Lung (tissue), 12 donors: ENCODE results near the gene SKAP2. TPM values are rescaled to one million over a fixed set of nuclear protein-coding genes. Genes with fewer than 3 reads are reported as not detected.

Source experiments
- ATAC-seq: fragments of 200-7000 bp; cut with Tn5 transposase; one replicate; pipeline ENCODE4 v1.9.1; 2020; ENCODE audit warnings: moderate number of reproducible peaks; ENCODE audit not compliant: insufficient read depth, low FRiP score
- DNase-seq, 3 donors: peaks; one replicate each; pipeline ENCODE4 v3.0.0-alpha.2; 2013 to 2017
- H3K27ac ChIP-seq, 2 donors: one replicate each; pipeline ENCODE4 v1.5.1; 2013; ENCODE audit warnings: mild to moderate bottlenecking in 2 of 2, moderate library complexity in 2 of 2, control low read depth in 1 of 2, inconsistent platforms in 1 of 2, low read depth in 1 of 2, low read length in 1 of 2
- H3K27me3 ChIP-seq, 3 donors: one replicate each; pipeline ENCODE4 v1.5.1; 2013; ENCODE audit warnings: low read length in 2 of 3; ENCODE audit not compliant: control insufficient read depth in 3 of 3, insufficient read depth in 3 of 3
- H3K36me3 ChIP-seq, 4 donors: one replicate each; pipeline ENCODE4 v1.5.1; 2013; ENCODE audit warnings: low read length in 4 of 4, mild to moderate bottlenecking in 1 of 4, moderate library complexity in 1 of 4; ENCODE audit not compliant: control insufficient read depth in 4 of 4, insufficient read depth in 4 of 4
- H3K4me1 ChIP-seq, 5 donors: one replicate each; pipeline ENCODE4 v1.5.1; 2013; ENCODE audit warnings: low read length in 5 of 5, mild to moderate bottlenecking in 2 of 5, moderate library complexity in 1 of 5; ENCODE audit not compliant: control insufficient read depth in 5 of 5, insufficient read depth in 5 of 5
- H3K4me3 ChIP-seq: one replicate; pipeline ENCODE4 v1.5.1; 2013; ENCODE audit warnings: mild to moderate bottlenecking, control low read depth, moderate library complexity
- H3K9ac ChIP-seq, 2 donors: one replicate each; pipeline ENCODE4 v1.5.1; 2013; ENCODE audit warnings: low read length in 2 of 2, control low read depth in 1 of 2; ENCODE audit not compliant: insufficient read depth in 1 of 2
- H3K9me3 ChIP-seq, 4 donors: one replicate each; pipeline ENCODE4 v1.5.1; 2013; ENCODE audit warnings: low read length in 3 of 4, mild to moderate bottlenecking in 1 of 4, moderate library complexity in 1 of 4; ENCODE audit not compliant: control insufficient read depth in 4 of 4, insufficient read depth in 3 of 4
- WGBS, 2 donors: extraction: QIAGEN DNeasy Blood & Tissue Kit; methylation state at CpG; one replicate each; pipeline ENCODE4 v1.1.7; 2013; 5-methylcytosine and 5-hydroxymethylcytosine counted together
- polyA plus RNA-seq, 2 donors: library from polyadenylated mRNA; stranded (reverse); fragments of 200-250 nt; gene quantifications; one replicate each; pipeline ENCODE4 v1.2.1, GENCODE V29; 2013
- total RNA-seq, 2 donors: library from RNA; depleted of rRNA in 1 of 2; stranded (reverse); fragments of >200 nt in 1 of 2; gene quantifications; one replicate each; pipeline ENCODE4 v1.2.1, GENCODE V29; 2014 to 2021
- TF ChIP-seq, protein P1 (sequence below): IDR thresholded peaks from 2 replicates; pipeline ENCODE4 v1.5.1; 2012; ENCODE audit warnings: mild to moderate bottlenecking; ENCODE audit errors: control extremely low read depth, extremely low read depth
- donor health status: control.
- donor health status: control.
- donor health status: Bipolar disorder and iron deficiency.
- donor health status: healthy.
- donor health status: DM: yes; HTN: yes; CAD: no.

SKAP2 gene
- total and polyA plus RNA-seq, 4 donors: 9.2 to 40.1 (median 35.8) TPM

DNA sequence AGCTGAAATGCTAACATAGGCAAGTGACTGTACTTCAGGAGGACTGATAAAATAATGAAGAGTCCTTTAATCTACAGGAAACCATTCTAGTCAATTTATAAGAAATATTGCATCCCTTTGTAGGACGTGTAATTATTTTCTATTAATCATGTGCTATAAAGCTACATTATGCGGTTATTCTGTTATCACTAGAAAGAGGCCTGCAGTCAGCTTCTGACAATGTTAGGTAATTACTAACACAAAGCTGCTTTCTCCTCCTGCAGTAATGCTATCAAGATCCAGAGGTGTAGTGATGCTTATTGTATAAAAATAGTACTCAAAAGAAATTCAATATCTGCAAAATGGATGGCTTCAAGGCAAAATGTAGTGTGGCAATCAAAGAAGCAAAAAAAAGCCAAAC, 191.1 kb downstream of the SKAP2 start:
- ATAC-seq: no peak
- TF ChIP-seq, protein P1, sequence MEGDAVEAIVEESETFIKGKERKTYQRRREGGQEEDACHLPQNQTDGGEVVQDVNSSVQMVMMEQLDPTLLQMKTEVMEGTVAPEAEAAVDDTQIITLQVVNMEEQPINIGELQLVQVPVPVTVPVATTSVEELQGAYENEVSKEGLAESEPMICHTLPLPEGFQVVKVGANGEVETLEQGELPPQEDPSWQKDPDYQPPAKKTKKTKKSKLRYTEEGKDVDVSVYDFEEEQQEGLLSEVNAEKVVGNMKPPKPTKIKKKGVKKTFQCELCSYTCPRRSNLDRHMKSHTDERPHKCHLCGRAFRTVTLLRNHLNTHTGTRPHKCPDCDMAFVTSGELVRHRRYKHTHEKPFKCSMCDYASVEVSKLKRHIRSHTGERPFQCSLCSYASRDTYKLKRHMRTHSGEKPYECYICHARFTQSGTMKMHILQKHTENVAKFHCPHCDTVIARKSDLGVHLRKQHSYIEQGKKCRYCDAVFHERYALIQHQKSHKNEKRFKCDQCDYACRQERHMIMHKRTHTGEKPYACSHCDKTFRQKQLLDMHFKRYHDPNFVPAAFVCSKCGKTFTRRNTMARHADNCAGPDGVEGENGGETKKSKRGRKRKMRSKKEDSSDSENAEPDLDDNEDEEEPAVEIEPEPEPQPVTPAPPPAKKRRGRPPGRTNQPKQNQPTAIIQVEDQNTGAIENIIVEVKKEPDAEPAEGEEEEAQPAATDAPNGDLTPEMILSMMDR: no peak
- Histone ChIP-seq H3K27me3 (peaks cover 0 to 8% (median 0%) of the 10 kb centered on the region in 3 donors), H3K27ac (no peak overlapping the region), H3K4me1 (peaks cover 0 to 6% (median 0%) of the 10 kb centered on the region in 5 donors), H3K36me3 (peaks cover 0 to 2% (median 0%) of the 10 kb centered on the region in 4 donors), H3K9ac (no peak overlapping the region), H3K4me3 (no peak overlapping the region), H3K9me3 (no peaks in the 10 kb centered on the region)
- no peak for DNase-seq
- 57 to 59% methylated on average over 2 of the region's 2 CpGs for WGBS, 2 donors

DNA sequence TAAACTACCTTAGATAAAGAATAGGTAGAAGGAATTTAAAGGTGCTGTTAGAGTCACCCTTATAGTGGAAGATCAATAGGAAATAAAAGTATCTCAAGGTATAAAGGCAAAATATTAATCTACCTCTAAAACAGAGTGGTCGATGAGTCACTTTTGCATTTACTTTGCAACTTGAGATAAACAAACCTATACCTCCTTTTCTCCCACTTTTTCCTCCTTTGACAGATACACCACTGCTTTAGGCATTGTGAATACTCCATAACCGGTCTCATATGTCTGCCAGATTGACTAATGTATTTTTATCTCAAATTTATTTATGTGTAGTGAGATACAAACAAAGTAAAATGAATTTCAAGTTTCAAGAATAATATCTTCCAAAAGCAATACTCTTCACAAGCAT, 193.5 kb downstream of the SKAP2 start:
- WGBS, 2 donors: 80 to 83% methylated on average over 2 of the region's 2 CpGs
- Histone ChIP-seq H3K36me3 (peaks cover 0 to 2% (median 0%) of the 10 kb centered on the region in 4 donors), H3K4me1 (peaks cover 0 to 6% (median 1%) of the 10 kb centered on the region in 5 donors), H3K27ac (no peak overlapping the region), H3K4me3 (no peak overlapping the region), H3K9me3 (no peaks in the 10 kb centered on the region), H3K27me3 (peaks cover 0 to 8% (median 0%) of the 10 kb centered on the region in 3 donors), H3K9ac (no peak overlapping the region)
- TF ChIP-seq, protein P1: no peak
- ATAC-seq (no peak), DNase-seq (no peak)

DNA sequence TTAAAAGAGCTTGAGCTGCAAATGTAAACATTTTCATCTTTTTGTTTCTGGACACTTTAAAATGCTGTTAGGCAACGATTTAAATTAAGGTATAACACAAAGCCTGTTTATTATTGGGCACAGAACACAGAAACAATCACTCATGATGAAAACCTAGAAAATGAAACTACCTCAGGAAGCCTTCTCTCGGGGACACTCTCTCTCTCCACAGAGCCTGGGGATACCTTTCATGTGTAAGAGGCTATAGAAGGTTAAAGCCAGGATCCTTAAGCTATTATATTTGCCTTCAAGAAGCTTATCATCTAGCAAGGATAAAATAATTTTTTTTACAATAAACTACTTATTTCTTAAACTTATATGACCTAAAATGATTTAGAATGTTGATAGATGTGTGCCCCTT, 194.1 kb downstream of the SKAP2 start:
- Histone ChIP-seq H3K36me3 (no peaks in the 10 kb centered on the region), H3K4me3 (no peak overlapping the region), H3K9ac (no peak overlapping the region), H3K27me3 (peaks cover 0 to 3% (median 0%) of the 10 kb centered on the region in 3 donors), H3K9me3 (no peaks in the 10 kb centered on the region), H3K4me1 (peaks cover 0 to 6% (median 1%) of the 10 kb centered on the region in 5 donors), H3K27ac (no peak overlapping the region)
- 20 to 39% methylated on average over 2 of the region's 2 CpGs for WGBS, 2 donors
- ATAC-seq (no peak), DNase-seq (no peak)
- TF ChIP-seq, protein P1: no peak

- ATAC-seq (no peak), DNase-seq (no peak)
- no peak overlapping the region for H3K27ac ChIP-seq
- WGBS, 2 donors: 84 to 89% methylated on average over 4 of the region's 4 CpGs
- H3K36me3 ChIP-seq: no peaks in the 10 kb centered on the region
- peaks cover 0 to 9% (median 0%) of the 10 kb centered on the region in 5 donors for H3K4me1 ChIP-seq
- TF ChIP-seq, protein P1: no peak
- no peaks in the 10 kb centered on the region for H3K9me3 ChIP-seq
- no peak overlapping the region for H3K9ac ChIP-seq
- H3K4me3 ChIP-seq: no peak overlapping the region
- no peaks in the 10 kb centered on the region for H3K27me3 ChIP-seq
Observed at GRCh38 chr7:26668821-26669220, 195.6 kb downstream of the SKAP2 start.
